ENCODE data around the gene COG5. TPM values are rescaled to one million over a fixed set of nuclear protein-coding genes. Genes with fewer than 3 reads are reported as not detected.

COG5 gene
- total and polyA plus RNA-seq, 2 experiments from 2014 or later: 15.4 to 36.5 TPM

DNA sequence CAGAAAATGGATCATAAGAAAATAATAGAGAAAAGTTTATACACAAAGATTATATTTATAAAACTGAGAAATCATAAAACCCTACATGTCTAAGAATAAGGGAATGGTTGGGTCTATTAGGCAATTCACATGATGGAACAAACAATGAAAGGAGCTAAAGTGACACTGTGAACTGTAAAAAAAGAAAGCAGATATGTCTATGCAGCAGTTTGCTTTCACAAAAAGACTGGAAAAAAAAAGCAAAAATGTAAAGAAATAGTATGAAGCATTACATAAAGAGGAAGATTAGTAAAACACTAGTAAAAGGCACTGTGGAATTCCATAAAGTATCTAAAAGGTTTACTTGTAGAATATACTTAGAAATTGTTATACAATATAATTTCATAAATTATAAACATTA, 299.0 kb downstream of the COG5 start (continued):
- TF ChIP-seq, protein P1, sequence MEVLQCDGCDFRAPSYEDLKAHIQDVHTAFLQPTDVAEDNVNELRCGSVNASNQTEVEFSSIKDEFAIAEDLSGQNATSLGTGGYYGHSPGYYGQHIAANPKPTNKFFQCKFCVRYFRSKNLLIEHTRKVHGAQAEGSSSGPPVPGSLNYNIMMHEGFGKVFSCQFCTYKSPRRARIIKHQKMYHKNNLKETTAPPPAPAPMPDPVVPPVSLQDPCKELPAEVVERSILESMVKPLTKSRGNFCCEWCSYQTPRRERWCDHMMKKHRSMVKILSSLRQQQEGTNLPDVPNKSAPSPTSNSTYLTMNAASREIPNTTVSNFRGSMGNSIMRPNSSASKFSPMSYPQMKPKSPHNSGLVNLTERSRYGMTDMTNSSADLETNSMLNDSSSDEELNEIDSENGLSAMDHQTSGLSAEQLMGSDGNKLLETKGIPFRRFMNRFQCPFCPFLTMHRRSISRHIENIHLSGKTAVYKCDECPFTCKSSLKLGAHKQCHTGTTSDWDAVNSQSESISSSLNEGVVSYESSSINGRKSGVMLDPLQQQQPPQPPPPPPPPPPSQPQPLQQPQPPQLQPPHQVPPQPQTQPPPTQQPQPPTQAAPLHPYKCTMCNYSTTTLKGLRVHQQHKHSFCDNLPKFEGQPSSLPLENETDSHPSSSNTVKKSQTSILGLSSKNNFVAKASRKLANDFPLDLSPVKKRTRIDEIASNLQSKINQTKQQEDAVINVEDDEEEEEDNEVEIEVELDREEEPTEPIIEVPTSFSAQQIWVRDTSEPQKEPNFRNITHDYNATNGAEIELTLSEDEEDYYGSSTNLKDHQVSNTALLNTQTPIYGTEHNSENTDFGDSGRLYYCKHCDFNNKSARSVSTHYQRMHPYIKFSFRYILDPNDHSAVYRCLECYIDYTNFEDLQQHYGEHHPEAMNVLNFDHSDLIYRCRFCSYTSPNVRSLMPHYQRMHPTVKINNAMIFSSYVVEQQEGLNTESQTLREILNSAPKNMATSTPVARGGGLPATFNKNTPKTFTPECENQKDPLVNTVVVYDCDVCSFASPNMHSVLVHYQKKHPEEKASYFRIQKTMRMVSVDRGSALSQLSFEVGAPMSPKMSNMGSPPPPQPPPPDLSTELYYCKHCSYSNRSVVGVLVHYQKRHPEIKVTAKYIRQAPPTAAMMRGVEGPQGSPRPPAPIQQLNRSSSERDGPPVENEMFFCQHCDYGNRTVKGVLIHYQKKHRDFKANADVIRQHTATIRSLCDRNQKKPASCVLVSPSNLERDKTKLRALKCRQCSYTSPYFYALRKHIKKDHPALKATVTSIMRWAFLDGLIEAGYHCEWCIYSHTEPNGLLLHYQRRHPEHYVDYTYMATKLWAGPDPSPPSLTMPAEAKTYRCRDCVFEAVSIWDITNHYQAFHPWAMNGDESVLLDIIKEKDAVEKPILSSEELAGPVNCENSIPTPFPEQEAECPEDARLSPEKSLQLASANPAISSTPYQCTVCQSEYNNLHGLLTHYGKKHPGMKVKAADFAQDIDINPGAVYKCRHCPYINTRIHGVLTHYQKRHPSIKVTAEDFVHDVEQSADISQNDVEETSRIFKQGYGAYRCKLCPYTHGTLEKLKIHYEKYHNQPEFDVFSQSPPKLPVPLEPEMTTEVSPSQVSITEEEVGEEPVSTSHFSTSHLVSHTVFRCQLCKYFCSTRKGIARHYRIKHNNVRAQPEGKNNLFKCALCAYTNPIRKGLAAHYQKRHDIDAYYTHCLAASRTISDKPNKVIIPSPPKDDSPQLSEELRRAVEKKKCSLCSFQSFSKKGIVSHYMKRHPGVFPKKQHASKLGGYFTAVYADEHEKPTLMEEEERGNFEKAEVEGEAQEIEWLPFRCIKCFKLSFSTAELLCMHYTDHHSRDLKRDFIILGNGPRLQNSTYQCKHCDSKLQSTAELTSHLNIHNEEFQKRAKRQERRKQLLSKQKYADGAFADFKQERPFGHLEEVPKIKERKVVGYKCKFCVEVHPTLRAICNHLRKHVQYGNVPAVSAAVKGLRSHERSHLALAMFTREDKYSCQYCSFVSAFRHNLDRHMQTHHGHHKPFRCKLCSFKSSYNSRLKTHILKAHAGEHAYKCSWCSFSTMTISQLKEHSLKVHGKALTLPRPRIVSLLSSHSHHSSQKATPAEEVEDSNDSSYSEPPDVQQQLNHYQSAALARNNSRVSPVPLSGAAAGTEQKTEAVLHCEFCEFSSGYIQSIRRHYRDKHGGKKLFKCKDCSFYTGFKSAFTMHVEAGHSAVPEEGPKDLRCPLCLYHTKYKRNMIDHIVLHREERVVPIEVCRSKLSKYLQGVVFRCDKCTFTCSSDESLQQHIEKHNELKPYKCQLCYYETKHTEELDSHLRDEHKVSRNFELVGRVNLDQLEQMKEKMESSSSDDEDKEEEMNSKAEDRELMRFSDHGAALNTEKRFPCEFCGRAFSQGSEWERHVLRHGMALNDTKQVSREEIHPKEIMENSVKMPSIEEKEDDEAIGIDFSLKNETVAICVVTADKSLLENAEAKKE (CRISPR knock-in tag; IDR thresholded peaks at IDR 0.05): no peak
- TF ChIP-seq STAT1 (IDR thresholded peaks at IDR 0.05; ENCODE audit: unreplicated experiment): no peak
- TF ChIP-seq, protein P2, sequence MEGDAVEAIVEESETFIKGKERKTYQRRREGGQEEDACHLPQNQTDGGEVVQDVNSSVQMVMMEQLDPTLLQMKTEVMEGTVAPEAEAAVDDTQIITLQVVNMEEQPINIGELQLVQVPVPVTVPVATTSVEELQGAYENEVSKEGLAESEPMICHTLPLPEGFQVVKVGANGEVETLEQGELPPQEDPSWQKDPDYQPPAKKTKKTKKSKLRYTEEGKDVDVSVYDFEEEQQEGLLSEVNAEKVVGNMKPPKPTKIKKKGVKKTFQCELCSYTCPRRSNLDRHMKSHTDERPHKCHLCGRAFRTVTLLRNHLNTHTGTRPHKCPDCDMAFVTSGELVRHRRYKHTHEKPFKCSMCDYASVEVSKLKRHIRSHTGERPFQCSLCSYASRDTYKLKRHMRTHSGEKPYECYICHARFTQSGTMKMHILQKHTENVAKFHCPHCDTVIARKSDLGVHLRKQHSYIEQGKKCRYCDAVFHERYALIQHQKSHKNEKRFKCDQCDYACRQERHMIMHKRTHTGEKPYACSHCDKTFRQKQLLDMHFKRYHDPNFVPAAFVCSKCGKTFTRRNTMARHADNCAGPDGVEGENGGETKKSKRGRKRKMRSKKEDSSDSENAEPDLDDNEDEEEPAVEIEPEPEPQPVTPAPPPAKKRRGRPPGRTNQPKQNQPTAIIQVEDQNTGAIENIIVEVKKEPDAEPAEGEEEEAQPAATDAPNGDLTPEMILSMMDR (conservative IDR thresholded peaks at IDR 0.05; ENCODE audit: low read depth in 2 of 2): no peak
- TF ChIP-seq CREB1 (CRISPR knock-in tag; IDR thresholded peaks at IDR 0.05; ENCODE audit: low read depth): no peak

DNA sequence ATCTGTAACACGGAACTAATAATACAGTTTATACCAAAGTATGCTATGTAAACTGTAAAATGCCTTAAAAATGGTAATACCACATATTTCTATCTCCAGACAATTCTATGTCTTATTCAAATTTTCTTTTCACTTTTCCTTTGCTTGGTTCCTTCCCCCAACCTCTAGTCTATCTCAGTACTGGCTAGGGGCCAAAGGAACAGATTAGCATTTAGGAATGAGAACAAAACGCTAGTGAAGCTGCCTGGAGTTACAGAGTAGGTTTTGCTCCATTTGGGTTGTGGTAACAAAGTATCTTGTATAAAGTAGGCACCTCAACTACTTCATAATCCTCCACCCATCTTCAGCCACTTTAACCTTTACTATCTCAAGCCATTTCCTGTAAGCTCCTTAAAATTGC, 300.9 kb downstream of the COG5 start:
- H3K4me1 Mint-ChIP-seq: peaks cover 5% of the 10 kb centered on the region; the same call in 2 of the 3 replicates
- no peaks in the 10 kb centered on the region for H3K36me3 ChIP-seq (ENCODE audit: insufficient read depth)
- TF ChIP-seq ZNF331 (CRISPR knock-in tag; IDR thresholded peaks at IDR 0.05; ENCODE audit: low read depth) (no peak), EZH2phosphoT487 (IDR thresholded peaks at IDR 0.05; ENCODE audit: unreplicated experiment) (no peak), EZH2 (IDR thresholded peaks at IDR 0.05; ENCODE audit: low read depth, unreplicated experiment) (no peak), NANOG (IDR thresholded peaks at IDR 0.05; ENCODE audit: borderline replicate concordance) (no peak), ZNF114 (CRISPR knock-in tag; IDR thresholded peaks at IDR 0.05) (no peak)
- TF ChIP-seq, protein P1 (CRISPR knock-in tag; IDR thresholded peaks at IDR 0.05): no peak

More for the DNA sequence above, 300.9 kb downstream of the COG5 start:
- no peak overlapping the region for H3K4me2 ChIP-seq
- H3K36me3 Mint-ChIP-seq (ENCODE audit: low read depth): no peaks in the 10 kb centered on the region
- no peaks in the 10 kb centered on the region for H3K9me3 Mint-ChIP-seq
- DNase-seq (ENCODE audit: low spot score): no peak
- no peaks in the 10 kb centered on the region for H4K20me1 ChIP-seq (replicated peaks; ENCODE audit: insufficient read depth)
- no peak overlapping the region for H3K4me3 ChIP-seq
- no peaks in the 10 kb centered on the region for H3K9me2 ChIP-seq (ENCODE audit: insufficient read depth)
- no peak overlapping the region for H3K4me3 Mint-ChIP-seq
- no peak overlapping the region for H3K27ac Mint-ChIP-seq
- no peak for ATAC-seq
- no peaks in the 10 kb centered on the region for H3K27me3 ChIP-seq (ENCODE audit: insufficient read depth)
- no peaks in the 10 kb centered on the region for H3F3A ChIP-seq (replicated peaks; ENCODE audit: low read depth)
- H2AFZ ChIP-seq: no peak overlapping the region
- H3K27ac ChIP-seq (ENCODE audit: low read depth): no peak overlapping the region
- H3K79me2 ChIP-seq (replicated peaks; ENCODE audit: insufficient read depth): no peaks in the 10 kb centered on the region
- no peaks in the 10 kb centered on the region for H3K27me3 Mint-ChIP-seq (ENCODE audit: insufficient read depth, low read depth, poor library complexity)
- peaks cover 3% of the 10 kb centered on the region; the same call in 1 of the 2 replicates for H3K4me1 ChIP-seq (ENCODE audit: insufficient read depth)
